Caco-2 (cell line): Measurements from ENCODE around the gene SETD3. TPM values are rescaled to one million over a fixed set of nuclear protein-coding genes. Genes with fewer than 3 reads are reported as not detected.

Experiments
- BruUV-seq: library from RNA; stranded (reverse); fragments of 400-500 nt; replicated peaks from 2 replicates; lab custom pipeline; 2021; lab: Mats Ljungman, UMichigan
- CTCF ChIA-PET: fragments of 300-600 bp; sonication (Branson Sonifier 250); formaldehyde crosslinking; loops from one replicate; lab custom pipeline; 2022; ENCODE audit warnings: antibody characterized with exemption; lab: Charles Lee
- POLR2A ChIA-PET: fragments of 300-600 bp; sonication (Branson Sonifier 250); formaldehyde crosslinking; loops from one replicate; lab custom pipeline; 2022; ENCODE audit warnings: antibody characterized with exemption; lab: Charles Lee
- DNase-seq, 2 experiments: peaks; one replicate each; pipeline versions ENCODE4 v3.0.0 to v3.0.0-alpha.2; 2020 to 2022
- H3K27me3 ChIP-seq: replicated peaks from 2 replicates; pipeline ENCODE4 v1.6.0; 2011; ENCODE audit warnings: low read length; ENCODE audit not compliant: control insufficient read depth, insufficient read depth
- H3K36me3 ChIP-seq: 2 replicates; pipeline ENCODE4 v1.5.1; 2011; ENCODE audit warnings: low read length; ENCODE audit not compliant: control insufficient read depth, insufficient read depth
- H3K4me1 ChIP-seq: fragments of 250-450 bp; sonication (Bioruptor Pico); 2 replicates; pipeline ENCODE4 v1.5.1; 2020; ENCODE audit warnings: mild to moderate bottlenecking
- H3K4me3 ChIP-seq: 2 replicates; pipeline ENCODE4 v1.5.1; 2011; ENCODE audit warnings: low read depth, mild to moderate bottlenecking, control low read depth, low read length
- H3K9me3 ChIP-seq: fragments of 250-450 bp; sonication (Bioruptor Pico); 2 replicates; pipeline ENCODE4 v1.5.1; 2020; ENCODE audit warnings: mild to moderate bottlenecking, moderate library complexity
- H3K27ac Mint-ChIP-seq: one replicate; pipeline ENCODE4 v1.8.0; 2022; ENCODE audit warnings: mixed read lengths; ENCODE audit not compliant: unreplicated experiment
- H3K27me3 Mint-ChIP-seq: one replicate; pipeline ENCODE4 v1.8.0; 2022; ENCODE audit warnings: mixed read lengths; ENCODE audit not compliant: insufficient read depth, unreplicated experiment
- H3K36me3 Mint-ChIP-seq: one replicate; pipeline ENCODE4 v1.8.0; 2022; ENCODE audit warnings: mild to moderate bottlenecking, mixed read lengths; ENCODE audit not compliant: insufficient read depth, unreplicated experiment
- H3K4me1 Mint-ChIP-seq: one replicate; pipeline ENCODE4 v1.8.0; 2022; ENCODE audit warnings: low read depth, mixed read lengths; ENCODE audit not compliant: unreplicated experiment
- H3K4me3 Mint-ChIP-seq: one replicate; pipeline ENCODE4 v1.8.0; 2022; ENCODE audit warnings: mild to moderate bottlenecking, moderate library complexity, mixed read lengths; ENCODE audit not compliant: unreplicated experiment
- H3K9me3 Mint-ChIP-seq: one replicate; pipeline ENCODE4 v1.8.0; 2022; ENCODE audit warnings: mixed read lengths; ENCODE audit not compliant: unreplicated experiment
- CTCF ChIP-seq, 2 experiments: fragments of 200-600 bp in 1 of 2; IDR thresholded peaks; 1 replicate in 1 of 2; 2 replicates in 1 of 2; pipeline versions ENCODE4 v1.5.1 to v1.8.0; 2011 to 2022; ENCODE audit warnings: antibody characterized with exemption in 1 of 2, control low read depth in 1 of 2, inconsistent platforms in 1 of 2, low read depth in 1 of 2, low read length in 1 of 2, mild to moderate bottlenecking in 1 of 2, moderate library complexity in 1 of 2; ENCODE audit not compliant: insufficient read depth in 1 of 2, severe bottlenecking in 1 of 2, unreplicated experiment in 1 of 2
- intact Hi-C: fragments of 100-400 bp; cut with micrococcal nuclease; formaldehyde crosslinking; loops from one replicate; pipeline ENCODE4 v1.10.0; 2022; ENCODE audit not compliant: unreplicated experiment
- total RNA-seq: library from RNA; stranded (reverse); gene quantifications from 2 replicates; pipeline ENCODE4 v1.2.3, GENCODE V29; 2022

Gene SETD3
- total RNA-seq, 1 experiment from 2014 or later: 74.3 TPM

- ChIA-PET CTCF (interaction anchor here (0.6 to 4.5 kb wide), 6 partner anchors 14 to 761 kb away, joined by 3 to 15 read pairs (median 4); no protein-coding TSS in a partner anchor), POLR2A (interaction anchor here (1.3 kb wide), 1 partner anchor 81 kb away, joined by 10 read pairs; the partner anchor contains the start of gene CCDC85C)
- Mint-ChIP-seq H3K36me3 (peaks cover 53% of the 10 kb centered on the region), H3K4me1 (peaks cover 8% of the 10 kb centered on the region), H3K9me3 (no peaks in the 10 kb centered on the region), H3K4me3 (peak overlapping the region; percentile 59), H3K27me3 (no peaks in the 10 kb centered on the region), H3K27ac (peak overlapping the region; percentile 84)
- no TSS peak for BruUV-seq
- TF ChIP-seq CTCF (IDR thresholded peaks at IDR 0.05; ENCODE audit: insufficient read depth in 1 of 2, low read depth in 1 of 2, low read length in 1 of 2, severe bottlenecking in 1 of 2, unreplicated experiment in 1 of 2): no peak
- Histone ChIP-seq H3K27me3 (no peaks in the 10 kb centered on the region), H3K4me1 (peaks cover 48% of the 10 kb centered on the region), H3K4me3 (no peak overlapping the region), H3K9me3 (no peaks in the 10 kb centered on the region), H3K36me3 (no peaks in the 10 kb centered on the region; the same call in 1 of the 2 replicates)
- intact Hi-C loops: loop anchor here (1.0 to 5.0 kb wide), 7 partner anchors 13 to 364 kb away; partner anchors contain the start of gene CCDC85C
- no peak for DNase-seq
Measured at GRCh38 chr14:99523704-99524055, 43.0 kb upstream of the SETD3 start.

GRCh38 chr14:99522934-99523703 is 42.5 kb upstream of the SETD3 start:
- no peaks in the 10 kb centered on the region for H3K9me3 ChIP-seq
- Mint-ChIP-seq H3K4me1 (peaks cover 8% of the 10 kb centered on the region), H3K9me3 (no peaks in the 10 kb centered on the region), H3K36me3 (peaks cover 56% of the 10 kb centered on the region), H3K27ac (peak overlapping the region; percentile 84), H3K27me3 (no peaks in the 10 kb centered on the region), H3K4me3 (peak overlapping the region; percentile 58)
- TF ChIP-seq CTCF (IDR thresholded peaks at IDR 0.05; ENCODE audit: insufficient read depth in 1 of 2, low read depth in 1 of 2, low read length in 1 of 2, severe bottlenecking in 1 of 2, unreplicated experiment in 1 of 2): peak in 1 of 2 experiments; percentile 2
- no TSS peak for BruUV-seq
- ChIA-PET POLR2A (interaction anchor here (1.3 kb wide), 1 partner anchor 81 kb away, joined by 10 read pairs; the partner anchor contains the start of gene CCDC85C), CTCF (interaction anchor here (0.6 to 4.5 kb wide), 8 partner anchors 15 to 762 kb away, joined by 3 to 15 read pairs (median 4); no protein-coding TSS in a partner anchor)
- H3K4me1 ChIP-seq: peaks cover 53% of the 10 kb centered on the region
- H3K27me3 ChIP-seq: no peaks in the 10 kb centered on the region
- no peaks in the 10 kb centered on the region; the same call in 1 of the 2 replicates for H3K36me3 ChIP-seq
- intact Hi-C loops: loop anchor here (1.0 to 5.0 kb wide), 7 partner anchors 14 to 364 kb away; partner anchors contain the start of gene CCDC85C
- peak; percentile 82 for DNase-seq
- H3K4me3 ChIP-seq: no peak overlapping the region

- H3K9me3 Mint-ChIP-seq: no peaks in the 10 kb centered on the region
- intact Hi-C loops: loop anchor here (2.0 to 5.0 kb wide), 4 partner anchors 14 to 365 kb away; no protein-coding TSS in a partner anchor
- peak overlapping the region; percentile 84 for H3K27ac Mint-ChIP-seq
- H3K4me3 Mint-ChIP-seq: peak overlapping the region; percentile 58
- peak in 1 of 2 experiments; percentile 36 for DNase-seq
- ChIA-PET POLR2A (no interaction called here), CTCF (interaction anchor here (1.0 to 4.5 kb wide), 6 partner anchors 15 to 165 kb away, joined by 3 to 15 read pairs (median 4); partner anchors contain the start of gene CYP46A1)
- H3K9me3 ChIP-seq: no peaks in the 10 kb centered on the region
- peaks cover 8% of the 10 kb centered on the region for H3K4me1 Mint-ChIP-seq
- TF ChIP-seq CTCF (IDR thresholded peaks at IDR 0.05; ENCODE audit: insufficient read depth in 1 of 2, low read depth in 1 of 2, low read length in 1 of 2, severe bottlenecking in 1 of 2, unreplicated experiment in 1 of 2): no peak
- H3K4me1 ChIP-seq: peaks cover 54% of the 10 kb centered on the region
- no peaks in the 10 kb centered on the region; the same call in 1 of the 2 replicates for H3K36me3 ChIP-seq
- no peak overlapping the region for H3K4me3 ChIP-seq
- TSS peak; percentile 27 for BruUV-seq
- H3K27me3 Mint-ChIP-seq: no peaks in the 10 kb centered on the region
- H3K36me3 Mint-ChIP-seq: peaks cover 55% of the 10 kb centered on the region
- no peaks in the 10 kb centered on the region for H3K27me3 ChIP-seq
Measured at GRCh38 chr14:99522457-99522891, 41.8 kb upstream of the SETD3 start.
